ENCODE results near the gene MARCHF10. TPM values are rescaled to one million over a fixed set of nuclear protein-coding genes. Genes with fewer than 3 reads are reported as not detected.

The MARCHF10 gene
- total and polyA plus RNA-seq, 12 donors, result 0.04 TPM; not detected in 11

- 81 to 82% methylated on average over 30 of the region's 30 CpGs for WGBS, 2 donors
- ATAC-seq (peak in 1 of 8 donors; percentile 12), DNase-seq (no peak)
- no peaks in the 10 kb centered on the region for H3K27me3 ChIP-seq
- TF ChIP-seq, protein P1, sequence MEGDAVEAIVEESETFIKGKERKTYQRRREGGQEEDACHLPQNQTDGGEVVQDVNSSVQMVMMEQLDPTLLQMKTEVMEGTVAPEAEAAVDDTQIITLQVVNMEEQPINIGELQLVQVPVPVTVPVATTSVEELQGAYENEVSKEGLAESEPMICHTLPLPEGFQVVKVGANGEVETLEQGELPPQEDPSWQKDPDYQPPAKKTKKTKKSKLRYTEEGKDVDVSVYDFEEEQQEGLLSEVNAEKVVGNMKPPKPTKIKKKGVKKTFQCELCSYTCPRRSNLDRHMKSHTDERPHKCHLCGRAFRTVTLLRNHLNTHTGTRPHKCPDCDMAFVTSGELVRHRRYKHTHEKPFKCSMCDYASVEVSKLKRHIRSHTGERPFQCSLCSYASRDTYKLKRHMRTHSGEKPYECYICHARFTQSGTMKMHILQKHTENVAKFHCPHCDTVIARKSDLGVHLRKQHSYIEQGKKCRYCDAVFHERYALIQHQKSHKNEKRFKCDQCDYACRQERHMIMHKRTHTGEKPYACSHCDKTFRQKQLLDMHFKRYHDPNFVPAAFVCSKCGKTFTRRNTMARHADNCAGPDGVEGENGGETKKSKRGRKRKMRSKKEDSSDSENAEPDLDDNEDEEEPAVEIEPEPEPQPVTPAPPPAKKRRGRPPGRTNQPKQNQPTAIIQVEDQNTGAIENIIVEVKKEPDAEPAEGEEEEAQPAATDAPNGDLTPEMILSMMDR (IDR thresholded peaks at IDR 0.05), result no peak
- intact Hi-C loops (cut with DNase I), result no loop called here
- H3K9me3 ChIP-seq, result peaks cover 0 to 5% (median 0%) of the 10 kb centered on the region in 11 donors
- H3K27ac ChIP-seq, result no peak overlapping the region
- peaks cover 0 to 29% (median 0%) of the 10 kb centered on the region in 9 donors for H3K36me3 ChIP-seq
- H3K4me1 ChIP-seq, result no peaks in the 10 kb centered on the region
- H3K4me3 ChIP-seq, result no peak overlapping the region
Observed at GRCh38 chr17:62666061-62666800, 141.9 kb downstream of the MARCHF10 start.

GRCh38 chr17:62665599-62665998 lies 142.5 kb downstream of the MARCHF10 start:
- ATAC-seq, result no peak
- peaks cover 0 to 11% (median 5%) of the 10 kb centered on the region in 11 donors for H3K9me3 ChIP-seq
- H3K27me3 ChIP-seq, result no peaks in the 10 kb centered on the region
- peaks cover 0 to 26% (median 0%) of the 10 kb centered on the region in 9 donors for H3K36me3 ChIP-seq
- H3K4me3 ChIP-seq, result no peak overlapping the region
- DNase-seq, result no peak
- H3K4me1 ChIP-seq, result no peaks in the 10 kb centered on the region
- WGBS, 2 donors, result 91 to 96% methylated on average over 3 of the region's 3 CpGs
- intact Hi-C loops (cut with DNase I), result no loop called here
- H3K27ac ChIP-seq, result no peak overlapping the region
- TF ChIP-seq, protein P1 (IDR thresholded peaks at IDR 0.05), result no peak

DNA sequence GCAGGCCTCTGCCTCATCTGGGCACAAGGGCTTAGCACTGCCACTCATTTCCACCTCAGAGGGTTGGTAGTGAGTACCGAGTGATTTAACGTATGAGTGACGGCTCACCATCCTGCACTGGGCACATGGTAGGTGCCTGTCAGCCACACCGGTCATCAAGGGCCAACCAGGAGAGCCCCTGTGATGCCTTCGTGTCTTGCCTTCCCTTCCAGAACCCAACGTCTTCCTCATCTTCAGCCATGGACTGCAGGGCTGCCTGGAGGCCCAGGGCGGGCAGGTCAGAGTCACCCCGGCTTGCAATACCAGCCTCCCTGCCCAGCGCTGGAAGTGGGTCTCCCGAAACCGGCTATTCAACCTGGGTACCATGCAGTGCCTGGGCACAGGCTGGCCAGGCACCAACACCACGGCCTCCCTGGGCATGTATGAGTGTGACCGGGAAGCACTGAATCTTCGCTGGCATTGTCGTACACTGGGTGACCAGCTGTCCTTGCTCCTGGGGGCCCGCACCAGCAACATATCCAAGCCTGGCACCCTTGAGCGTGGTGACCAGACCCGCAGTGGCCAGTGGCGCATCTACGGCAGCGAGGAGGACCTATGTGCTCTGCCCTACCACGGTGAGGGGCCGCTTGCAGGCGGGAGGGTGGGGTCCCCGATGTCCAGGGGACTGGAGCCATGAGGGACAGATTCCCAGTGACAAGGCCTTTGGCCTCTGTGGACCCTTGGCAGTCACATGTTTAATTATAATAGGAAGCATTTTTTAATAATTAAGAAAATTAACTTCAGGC lies 143.6 kb downstream of the MARCHF10 start:
- intact Hi-C loops (cut with DNase I), result no loop called here
- no peak overlapping the region for H3K27ac ChIP-seq
- H3K36me3 ChIP-seq, result peaks cover 0 to 19% (median 0%) of the 10 kb centered on the region in 9 donors
- ATAC-seq, result peak in 2 of 8 donors; percentile 17 to 25
- H3K9me3 ChIP-seq, result peaks cover 0 to 16% (median 10%) of the 10 kb centered on the region in 11 donors
- no peak for DNase-seq
- H3K4me3 ChIP-seq, result no peak overlapping the region
- 94 to 96% methylated on average over 25 of the region's 25 CpGs for WGBS, 2 donors
- H3K27me3 ChIP-seq, result no peaks in the 10 kb centered on the region
- TF ChIP-seq, protein P1 (IDR thresholded peaks at IDR 0.05), result no peak
- H3K4me1 ChIP-seq, result no peaks in the 10 kb centered on the region

GRCh38 chr17:62663304-62663703 lies 144.8 kb downstream of the MARCHF10 start:
- Histone ChIP-seq H3K9me3 (peaks cover 0 to 16% (median 10%) of the 10 kb centered on the region in 11 donors), H3K36me3 (peaks cover 0 to 18% (median 0%) of the 10 kb centered on the region in 9 donors), H3K4me3 (no peak overlapping the region), H3K4me1 (no peaks in the 10 kb centered on the region), H3K27ac (no peak overlapping the region), H3K27me3 (no peaks in the 10 kb centered on the region)
- DNase-seq, result no peak
- WGBS, 2 donors, result 80 to 81% methylated on average over 6 of the region's 6 CpGs
- intact Hi-C loops (cut with DNase I), result no loop called here
- ATAC-seq, result no peak
- TF ChIP-seq, protein P1 (IDR thresholded peaks at IDR 0.05), result no peak
